Transverse colon (tissue), 4 donors: ENCODE measurements around the gene RUVBL1. TPM values are rescaled to one million over a fixed set of nuclear protein-coding genes. Genes with fewer than 3 reads are reported as not detected.

Experiments
- DNase-seq: peaks from one replicate; pipeline ENCODE4 v3.0.0-alpha.2; 2019
- H3K27ac ChIP-seq, 4 donors: fragments of 200-600 bp; sonication (generic); 2 replicates each; pipeline ENCODE4 v1.5.1; 2016 to 2018; ENCODE audit warnings: inconsistent platforms in 4 of 4
- H3K27me3 ChIP-seq: fragments of 200-600 bp; sonication (generic); 2 replicates; pipeline ENCODE4 v1.5.1; 2017; ENCODE audit warnings: inconsistent platforms
- H3K36me3 ChIP-seq, 4 donors: fragments of 200-600 bp; sonication (generic); 2 replicates each; pipeline ENCODE4 v1.5.1; 2017 to 2019; ENCODE audit warnings: inconsistent platforms in 4 of 4
- H3K4me1 ChIP-seq, 4 donors: fragments of 200-600 bp; sonication (generic); 2 replicates each; pipeline ENCODE4 v1.5.1; 2017 to 2020; ENCODE audit warnings: inconsistent platforms in 4 of 4
- H3K4me3 ChIP-seq, 4 donors: fragments of 200-600 bp; sonication (generic); 1 replicate in 1 of 4; 2 replicates in 3 of 4; pipeline versions ENCODE4 v1.5.1 to v1.6.1; 2017 to 2019; ENCODE audit warnings: inconsistent platforms in 4 of 4
- H3K9me3 ChIP-seq, 2 donors: fragments of 200-600 bp; sonication (generic); 2 replicates each; pipeline ENCODE4 v1.5.1; 2017 to 2019; ENCODE audit warnings: inconsistent platforms in 2 of 2
- EP300 ChIP-seq: sonication (generic); formaldehyde crosslinking; IDR thresholded peaks from one replicate; pipeline ENCODE4 v1.6.1; 2017; ENCODE audit warnings: antibody characterized with exemption, low read depth
- POLR2A ChIP-seq: fragments of 450-650 bp; IDR thresholded peaks from one replicate; pipeline ENCODE4 v1.6.1; 2016; ENCODE audit warnings: antibody characterized with exemption, mild to moderate bottlenecking, moderate library complexity
- POLR2AphosphoS5 ChIP-seq, 3 donors: sonication (generic); formaldehyde crosslinking; IDR thresholded peaks; one replicate each; pipeline ENCODE4 v1.6.1; 2016; ENCODE audit warnings: antibody characterized with exemption in 3 of 3
- WGBS, 2 donors: methylation state at CpG; one replicate each; pipeline ENCODE4 v1.1.5; 2018; ENCODE audit warnings: low coverage in 1 of 2; 5-methylcytosine and 5-hydroxymethylcytosine counted together
- in situ Hi-C, 4 donors: fragments of 200-750 bp; cut with MboI; loops; one replicate each; pipeline versions ENCODE4 v1.15.0 to v1.15.1; 2017; ENCODE audit warnings: low sequenced_read_pairs in 3 of 4, low pct_ligation_motif_present in 1 of 4, low pct_unique_long_range_greater_than_20kb in 1 of 4
- intact Hi-C: fragments of 100-400 bp; cut with DNase I; formaldehyde crosslinking; loops from one replicate; pipeline ENCODE4 v1.15.1; 2023; ENCODE audit warnings: low total_unique reads
- small RNA-seq, 4 donors: library from RNA; depleted of rRNA; stranded (forward); fragments of <200 nt; gene quantifications; one replicate each; pipeline ENCODE3, GENCODE V24; 2016
- total RNA-seq, 4 donors: library from RNA; depleted of rRNA; stranded (reverse); fragments of >200 nt; gene quantifications; one replicate each; pipeline ENCODE4 v1.1.0, GENCODE V29; 2016
- TF ChIP-seq, protein P1 (sequence below), 5 experiments: fragments of 200-600 bp in 3 of 5; fragments of 450-650 bp in 2 of 5; sonication (generic) in 3 of 5; IDR thresholded peaks; 1 replicate in 2 of 5; 2 replicates in 3 of 5; pipeline ENCODE4 v1.5.1; 2016 to 2017; ENCODE audit warnings: antibody characterized with exemption in 5 of 5, inconsistent platforms in 3 of 5, mild to moderate bottlenecking in 2 of 5, moderate library complexity in 1 of 5

Gene RUVBL1
- total RNA-seq, 4 donors from 2014 or later = 1.4 to 16.4 (median 10.1) TPM; not detected in 1

DNA sequence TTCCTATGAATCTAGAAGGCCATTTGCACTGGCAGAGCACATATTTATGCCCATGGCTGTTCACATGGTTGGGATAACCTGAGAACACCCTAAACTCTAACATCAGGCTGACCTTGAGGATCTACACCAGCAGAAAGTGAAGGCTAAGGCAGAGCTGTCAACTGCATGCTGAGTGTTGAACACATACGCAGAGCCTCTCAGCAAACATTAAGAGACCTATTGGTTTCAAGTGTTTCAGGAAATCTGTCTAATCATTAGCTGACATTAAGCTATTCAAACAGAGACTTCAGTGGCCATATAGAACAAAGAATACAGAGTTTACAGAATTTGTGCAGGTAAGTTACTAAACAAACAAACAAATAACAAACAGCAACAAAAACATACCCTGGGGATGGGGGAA, 87.5 kb downstream of the RUVBL1 start:
- in situ Hi-C loops = no loop called here
- Histone ChIP-seq H3K9me3 (no peaks in the 10 kb centered on the region), H3K27ac (no peak overlapping the region), H3K4me1 (no peaks in the 10 kb centered on the region), H3K36me3 (no peaks in the 10 kb centered on the region), H3K27me3 (peaks cover 10% of the 10 kb centered on the region), H3K4me3 (no peak overlapping the region)
- intact Hi-C loops = no loop called here
- 88% methylated on average over 1 of the region's 1 CpG; no CpG with 5 or more reads in 1 of the 2 donors for WGBS, 2 donors
- DNase-seq = no peak
- TF ChIP-seq EP300 (no peak), POLR2A (no peak), POLR2AphosphoS5 (IDR thresholded peaks at IDR 0.05) (no peak)
- TF ChIP-seq, protein P1, sequence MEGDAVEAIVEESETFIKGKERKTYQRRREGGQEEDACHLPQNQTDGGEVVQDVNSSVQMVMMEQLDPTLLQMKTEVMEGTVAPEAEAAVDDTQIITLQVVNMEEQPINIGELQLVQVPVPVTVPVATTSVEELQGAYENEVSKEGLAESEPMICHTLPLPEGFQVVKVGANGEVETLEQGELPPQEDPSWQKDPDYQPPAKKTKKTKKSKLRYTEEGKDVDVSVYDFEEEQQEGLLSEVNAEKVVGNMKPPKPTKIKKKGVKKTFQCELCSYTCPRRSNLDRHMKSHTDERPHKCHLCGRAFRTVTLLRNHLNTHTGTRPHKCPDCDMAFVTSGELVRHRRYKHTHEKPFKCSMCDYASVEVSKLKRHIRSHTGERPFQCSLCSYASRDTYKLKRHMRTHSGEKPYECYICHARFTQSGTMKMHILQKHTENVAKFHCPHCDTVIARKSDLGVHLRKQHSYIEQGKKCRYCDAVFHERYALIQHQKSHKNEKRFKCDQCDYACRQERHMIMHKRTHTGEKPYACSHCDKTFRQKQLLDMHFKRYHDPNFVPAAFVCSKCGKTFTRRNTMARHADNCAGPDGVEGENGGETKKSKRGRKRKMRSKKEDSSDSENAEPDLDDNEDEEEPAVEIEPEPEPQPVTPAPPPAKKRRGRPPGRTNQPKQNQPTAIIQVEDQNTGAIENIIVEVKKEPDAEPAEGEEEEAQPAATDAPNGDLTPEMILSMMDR (IDR thresholded peaks at IDR 0.05) = no peak

- H3K9me3 ChIP-seq = no peaks in the 10 kb centered on the region
- H3K36me3 ChIP-seq = no peaks in the 10 kb centered on the region
- DNase-seq = no peak
- H3K27me3 ChIP-seq = no peaks in the 10 kb centered on the region
- TF ChIP-seq POLR2A = no peak
- TF ChIP-seq POLR2AphosphoS5 (IDR thresholded peaks at IDR 0.05) = no peak
- TF ChIP-seq, protein P1 (IDR thresholded peaks at IDR 0.05) = no peak
- no peak for TF ChIP-seq EP300
- no peak overlapping the region for H3K27ac ChIP-seq
- intact Hi-C loops (no loop called here), in situ Hi-C loops (no loop called here)
- no peak overlapping the region for H3K4me3 ChIP-seq
- H3K4me1 ChIP-seq = no peaks in the 10 kb centered on the region
Observed at GRCh38 chr3:128033102-128033501, 90.5 kb downstream of the RUVBL1 start.

Small RNA genes lying within 50 kb of the gene (small RNA-seq; reads per million reads assigned to genes)
- gene RNU2-37P (0 to 0.42 (median 0.06) reads per million in 4 donors), gene RNU6-823P (0 reads per million in 4 donors)

Other genes with a start within 250 kb of the RUVBL1 start
- gene KBTBD12, start 208.6 kb downstream of the RUVBL1 start, total RNA-seq = 10 to 100 TPM in 1 of 4 donors, 1 to 10 TPM in 3; 3.3 to 17.5 (median 4.3) TPM
- gene SEC61A1, start 71.4 kb downstream of the RUVBL1 start, total RNA-seq = 100 to 1,000 TPM in 3 of 4 donors, 10 to 100 TPM in 1; 86.6 to 116 (median 115) TPM
- 10 to 100 TPM; 10.3 to 16.8 (median 14.2) TPM for gene EEFSEC, start 29.7 kb upstream of the RUVBL1 start, total RNA-seq